GM18508 (cell line): ENCODE measurements around the gene CUL4B.
"Not testable (repeated sequence)": the region's sequence is repeated elsewhere in the genome, so short reads cannot be mapped to it uniquely, and the experiment has no call there.

Source experiments
- ATAC-seq: cut with Tn5 transposase; IDR thresholded peaks from one replicate; pipeline ENCODE4 v1.9.1; 2021; ENCODE audit warnings: moderate number of reproducible peaks; ENCODE audit not compliant: insufficient read depth, unreplicated experiment

The CUL4B gene

GRCh38 chrX:120534413-120535205, 26.2 kb downstream of the CUL4B start:
- ATAC-seq: no peak

- ATAC-seq: no peak
These were observed 37.9 kb downstream of the CUL4B start for GRCh38 chrX:120522820-120523219.

- no peak for ATAC-seq
These were observed 42.8 kb downstream of the CUL4B start for GRCh38 chrX:120517936-120518335.

GRCh38 chrX:120514236-120514635, 46.5 kb downstream of the CUL4B start:
- no peak for ATAC-seq

GRCh38 chrX:120512627-120513026, 48.1 kb downstream of the CUL4B start:
- ATAC-seq: no peak

- no peak for ATAC-seq
These were observed 48.5 kb downstream of the CUL4B start for GRCh38 chrX:120512222-120512621.

GRCh38 chrX:120504569-120504968, 56.2 kb downstream of the CUL4B start:
- ATAC-seq: no peak

GRCh38 chrX:120499301-120500072, 61.3 kb downstream of the CUL4B start:
- ATAC-seq: no peak

GRCh38 chrX:120490119-120490518, 70.6 kb downstream of the CUL4B start:
- ATAC-seq: not testable (repeated sequence)

- ATAC-seq: no peak
These were observed 74.0 kb downstream of the CUL4B start for GRCh38 chrX:120486786-120487185.

- peak; percentile 60 for ATAC-seq
These were observed 74.9 kb downstream of the CUL4B start for GRCh38 chrX:120485638-120486520.

- no peak for ATAC-seq
These were observed 75.5 kb downstream of the CUL4B start for GRCh38 chrX:120485315-120485637.

GRCh38 chrX:120477453-120477852, 83.3 kb downstream of the CUL4B start:
- no peak for ATAC-seq

GRCh38 chrX:120476714-120477113, 84.0 kb downstream of the CUL4B start:
- ATAC-seq: no peak

GRCh38 chrX:120475447-120475846, 85.3 kb downstream of the CUL4B start:
- not testable (repeated sequence) for ATAC-seq
